C4-2B (cell line): ENCODE measurements around the gene SIK3.

Source experiments
- CTCF ChIP-seq: fragments of 450-650 bp; conservative IDR thresholded peaks from 2 replicates; pipeline ENCODE4 v1.5.1; 2017; ENCODE audit warnings: mild to moderate bottlenecking
- ZFX ChIP-seq: fragments of 450-650 bp; IDR thresholded peaks from 2 replicates; pipeline ENCODE4 v1.6.1; 2017

GRCh38 chr11:116946414-116946813, 151.8 kb downstream of the SIK3 start:
- TF ChIP-seq CTCF: no peak
- TF ChIP-seq ZFX: no peak
